ENCODE measurements around the gene GPR151. TPM values are rescaled to one million over a fixed set of nuclear protein-coding genes. Genes with fewer than 3 reads are reported as not detected.

Gene GPR151
- total and polyA plus RNA-seq, 2 donors, result under 0.01 to 0.07 TPM

DNA sequence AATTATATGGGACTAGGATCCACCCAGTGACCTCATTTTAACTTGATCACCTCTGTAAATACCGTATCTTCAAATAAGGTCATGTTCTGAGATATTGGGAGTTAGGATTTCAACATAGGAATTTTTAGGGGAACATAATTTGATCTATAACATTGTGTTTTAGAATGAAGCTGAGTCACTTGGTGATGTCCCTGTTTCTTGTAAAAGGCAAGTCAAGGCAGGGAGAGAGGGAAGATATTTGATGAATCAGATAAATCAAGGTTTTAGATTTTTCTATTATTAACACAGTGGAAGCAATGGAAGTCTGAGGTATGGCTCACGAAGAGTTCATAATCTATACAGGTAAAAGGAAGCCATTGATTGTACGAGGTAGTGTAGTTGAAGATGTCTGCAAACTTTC, 11.8 kb upstream of the GPR151 start:
- H3K27ac ChIP-seq (ENCODE audit: low read depth in 1 of 2, low read length in 1 of 2), result no peak overlapping the region
- 94% methylated on average over 3 of the region's 3 CpGs for WGBS
- no peak for DNase-seq (ENCODE audit: low read depth in 6 of 9, low spot score in 9 of 9)
- no peaks in the 10 kb centered on the region for H3K36me3 ChIP-seq (ENCODE audit: control insufficient read depth in 2 of 2, insufficient read depth in 2 of 2, low read length in 1 of 2)
- H3K9me3 ChIP-seq (ENCODE audit: control insufficient read depth in 2 of 2, insufficient read depth in 1 of 2, low read length in 1 of 2), result no peaks in the 10 kb centered on the region
- H3K27me3 ChIP-seq (ENCODE audit: control insufficient read depth in 2 of 2, insufficient read depth in 1 of 2, low read length in 1 of 2), result peaks cover 0 to 2% of the 10 kb centered on the region in 2 donors
- no peaks in the 10 kb centered on the region for H3K4me1 ChIP-seq (ENCODE audit: control insufficient read depth in 2 of 2, insufficient read depth in 2 of 2, low read length in 2 of 2)
- no peak overlapping the region for H3K4me3 ChIP-seq (ENCODE audit: low read length in 2 of 2)

DNA sequence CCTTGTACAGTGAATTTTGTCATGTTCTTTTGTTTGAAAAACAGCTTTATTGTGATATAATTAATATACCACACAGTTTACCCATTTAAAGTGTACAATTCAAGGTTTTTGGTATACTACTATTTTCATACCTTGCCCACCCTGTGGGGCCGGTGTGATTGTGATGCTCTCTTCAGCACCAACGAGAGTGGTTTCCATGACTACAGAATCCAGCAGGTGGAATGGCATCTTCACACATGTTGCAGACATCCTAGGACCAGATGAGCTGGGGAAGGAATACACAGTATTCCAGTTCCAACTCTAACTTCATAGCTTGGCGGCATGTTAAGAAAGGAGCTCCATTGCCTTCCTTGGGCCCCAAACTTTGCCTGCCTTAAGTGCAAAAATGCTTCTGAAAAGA, 7.7 kb upstream of the GPR151 start:
- no peaks in the 10 kb centered on the region for H3K36me3 ChIP-seq (ENCODE audit: control insufficient read depth in 2 of 2, insufficient read depth in 2 of 2, low read length in 1 of 2)
- H3K9me3 ChIP-seq (ENCODE audit: control insufficient read depth in 2 of 2, insufficient read depth in 1 of 2, low read length in 1 of 2), result no peaks in the 10 kb centered on the region
- H3K4me1 ChIP-seq (ENCODE audit: control insufficient read depth in 2 of 2, insufficient read depth in 2 of 2, low read length in 2 of 2), result no peaks in the 10 kb centered on the region
- 92% methylated on average over 3 of the region's 3 CpGs for WGBS
- H3K4me3 ChIP-seq (ENCODE audit: low read length in 2 of 2), result no peak overlapping the region
- peaks cover 0 to 2% of the 10 kb centered on the region in 2 donors for H3K27me3 ChIP-seq (ENCODE audit: control insufficient read depth in 2 of 2, insufficient read depth in 1 of 2, low read length in 1 of 2)
- DNase-seq (ENCODE audit: low read depth in 6 of 9, low spot score in 9 of 9), result no peak
- no peak overlapping the region for H3K27ac ChIP-seq (ENCODE audit: low read depth in 1 of 2, low read length in 1 of 2)

DNA sequence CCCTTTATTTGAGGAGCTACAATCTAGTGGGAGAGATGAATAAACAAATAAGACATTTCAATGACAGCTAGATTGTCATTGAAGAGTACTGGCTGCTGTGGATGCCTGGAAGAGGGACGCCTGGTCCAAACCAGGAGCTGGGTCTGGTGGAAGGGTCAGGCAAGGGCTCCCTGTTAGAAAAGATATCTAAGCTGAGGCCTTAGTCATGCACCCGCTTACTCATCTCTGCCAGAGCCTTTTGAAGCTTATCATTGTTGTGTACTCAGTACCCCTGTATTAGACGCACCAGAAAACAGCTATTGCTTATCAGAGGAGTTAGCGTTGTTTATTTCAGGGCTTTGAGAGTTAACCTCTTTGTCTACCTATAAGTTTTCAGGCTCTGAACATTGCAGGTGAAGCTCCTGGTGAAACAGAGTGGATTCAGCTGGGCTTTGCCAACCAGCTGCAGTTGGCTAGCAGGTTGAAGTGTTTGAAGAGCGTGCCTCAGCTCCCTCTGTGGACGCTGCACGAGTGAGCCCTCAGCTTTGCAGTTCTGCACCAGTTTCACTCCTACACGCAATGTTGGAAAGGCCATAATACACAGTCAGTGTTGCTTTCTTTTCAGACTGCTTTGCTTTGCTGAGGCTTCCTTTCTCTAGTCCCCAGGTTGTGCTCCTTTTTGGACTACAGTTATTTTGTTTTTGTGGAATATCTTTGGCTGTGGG, 5.6 kb upstream of the GPR151 start:
- no peaks in the 10 kb centered on the region for H3K36me3 ChIP-seq (ENCODE audit: control insufficient read depth in 2 of 2, insufficient read depth in 2 of 2, low read length in 1 of 2)
- H3K4me3 ChIP-seq (ENCODE audit: low read length in 2 of 2), result no peak overlapping the region
- no peak for DNase-seq (ENCODE audit: low read depth in 6 of 9, low spot score in 9 of 9)
- peaks cover 0 to 2% of the 10 kb centered on the region in 2 donors for H3K27me3 ChIP-seq (ENCODE audit: control insufficient read depth in 2 of 2, insufficient read depth in 1 of 2, low read length in 1 of 2)
- 82% methylated on average over 8 of the region's 8 CpGs for WGBS
- no peak overlapping the region for H3K27ac ChIP-seq (ENCODE audit: low read depth in 1 of 2, low read length in 1 of 2)
- no peaks in the 10 kb centered on the region for H3K9me3 ChIP-seq (ENCODE audit: control insufficient read depth in 2 of 2, insufficient read depth in 1 of 2, low read length in 1 of 2)
- H3K4me1 ChIP-seq (ENCODE audit: control insufficient read depth in 2 of 2, insufficient read depth in 2 of 2, low read length in 2 of 2), result no peaks in the 10 kb centered on the region

DNA sequence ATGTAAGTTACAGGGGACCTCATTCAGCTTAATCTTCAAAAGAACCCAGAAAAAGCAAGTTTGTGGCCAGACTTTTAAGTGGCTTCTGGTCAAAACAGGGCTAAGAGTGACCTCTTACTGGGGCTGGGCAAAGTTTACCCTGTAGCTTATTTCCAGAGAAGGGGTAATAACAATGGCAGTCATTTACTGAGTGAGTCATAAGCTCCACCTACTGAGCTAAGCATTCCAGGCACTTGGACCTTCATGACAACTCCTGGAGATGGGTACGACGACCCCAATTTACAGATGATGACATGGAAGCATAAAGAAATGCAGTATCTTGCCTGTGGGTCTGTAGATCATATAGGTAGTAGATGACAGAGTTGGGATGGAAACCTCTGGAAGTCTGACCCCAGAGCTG, 4.7 kb upstream of the GPR151 start:
- no peak for DNase-seq (ENCODE audit: low read depth in 6 of 9, low spot score in 9 of 9)

DNA sequence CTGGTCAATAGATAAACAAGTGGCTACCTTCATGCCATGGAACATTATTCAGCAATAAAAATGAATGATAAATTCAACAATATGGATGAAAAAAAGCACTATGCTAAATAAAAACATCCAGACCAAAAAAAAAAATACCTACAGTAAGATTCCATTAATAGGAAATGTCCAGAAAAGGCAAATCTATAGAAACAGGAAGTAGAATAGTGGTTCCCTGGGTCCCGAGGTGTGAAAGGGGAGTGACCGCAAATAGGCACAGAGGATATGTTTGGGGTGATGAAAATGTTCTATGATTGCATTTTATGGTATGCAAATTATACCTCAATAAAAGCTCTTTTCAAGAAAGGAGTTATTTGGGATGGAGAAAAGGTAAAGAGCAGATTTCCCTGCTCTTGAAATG, 3.6 kb upstream of the GPR151 start:
- H3K36me3 ChIP-seq (ENCODE audit: control insufficient read depth in 2 of 2, insufficient read depth in 2 of 2, low read length in 1 of 2), result no peaks in the 10 kb centered on the region
- no peak for DNase-seq (ENCODE audit: low read depth in 6 of 9, low spot score in 9 of 9)
- no peaks in the 10 kb centered on the region for H3K9me3 ChIP-seq (ENCODE audit: control insufficient read depth in 2 of 2, insufficient read depth in 1 of 2, low read length in 1 of 2)
- H3K4me1 ChIP-seq (ENCODE audit: control insufficient read depth in 2 of 2, insufficient read depth in 2 of 2, low read length in 2 of 2), result no peaks in the 10 kb centered on the region
- H3K27me3 ChIP-seq (ENCODE audit: control insufficient read depth in 2 of 2, insufficient read depth in 1 of 2, low read length in 1 of 2), result peaks cover 0 to 2% of the 10 kb centered on the region in 2 donors
- 53% methylated on average over 2 of the region's 2 CpGs for WGBS
- H3K4me3 ChIP-seq (ENCODE audit: low read length in 2 of 2), result no peak overlapping the region
- H3K27ac ChIP-seq (ENCODE audit: low read depth in 1 of 2, low read length in 1 of 2), result no peak overlapping the region

More for the DNA sequence above, 4.7 kb upstream of the GPR151 start:
- Histone ChIP-seq H3K4me3 (ENCODE audit: low read length in 2 of 2) (no peak overlapping the region), H3K36me3 (ENCODE audit: control insufficient read depth in 2 of 2, insufficient read depth in 2 of 2, low read length in 1 of 2) (no peaks in the 10 kb centered on the region), H3K4me1 (ENCODE audit: control insufficient read depth in 2 of 2, insufficient read depth in 2 of 2, low read length in 2 of 2) (no peaks in the 10 kb centered on the region), H3K27ac (ENCODE audit: low read depth in 1 of 2, low read length in 1 of 2) (no peak overlapping the region), H3K9me3 (ENCODE audit: control insufficient read depth in 2 of 2, insufficient read depth in 1 of 2, low read length in 1 of 2) (no peaks in the 10 kb centered on the region), H3K27me3 (ENCODE audit: control insufficient read depth in 2 of 2, insufficient read depth in 1 of 2, low read length in 1 of 2) (peaks cover 0 to 2% of the 10 kb centered on the region in 2 donors)
- 96% methylated on average over 2 of the region's 2 CpGs for WGBS

DNA sequence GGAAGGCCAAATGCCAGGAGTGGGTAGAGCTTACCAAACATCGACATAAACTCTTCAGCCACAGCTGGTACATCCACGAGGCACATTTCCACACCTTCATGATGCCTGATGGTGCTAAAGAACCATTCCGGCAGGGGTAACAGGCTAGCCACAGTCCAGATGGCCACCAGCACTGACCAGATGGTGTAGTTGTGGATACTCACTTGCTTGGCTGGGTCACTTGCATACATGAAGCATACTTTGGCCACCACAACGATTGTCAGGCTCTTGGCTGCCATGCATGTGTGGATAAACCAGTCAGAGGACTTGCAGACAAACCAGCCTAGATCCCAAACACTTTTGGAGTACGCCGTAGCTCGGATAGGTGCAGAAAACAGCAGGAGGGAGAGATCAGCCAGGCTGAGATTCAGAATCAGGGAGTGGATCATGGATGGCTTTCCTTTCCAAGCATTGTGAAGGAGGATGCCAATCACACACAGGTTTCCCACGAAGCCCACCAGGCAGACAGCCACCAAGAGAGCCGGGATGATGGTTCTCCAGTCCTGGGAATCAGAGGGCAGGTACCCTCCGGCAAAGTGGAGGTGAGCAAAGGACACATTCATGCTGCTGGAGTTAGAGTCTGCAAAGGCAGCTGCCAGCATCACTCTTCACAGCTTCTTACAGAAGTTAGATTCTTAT, 378 bp downstream of the GPR151 start:
- H3K36me3 ChIP-seq (ENCODE audit: control insufficient read depth in 2 of 2, insufficient read depth in 2 of 2, low read length in 1 of 2), result peaks cover under 1 to 18% of the 10 kb centered on the region in 2 donors
- H3K9me3 ChIP-seq (ENCODE audit: control insufficient read depth in 2 of 2, insufficient read depth in 1 of 2, low read length in 1 of 2), result no peaks in the 10 kb centered on the region
- no peak overlapping the region for H3K4me3 ChIP-seq (ENCODE audit: low read length in 2 of 2)
- no peak for DNase-seq (ENCODE audit: low read depth in 6 of 9, low spot score in 9 of 9)
- 92% methylated on average over 10 of the region's 10 CpGs for WGBS
- no peaks in the 10 kb centered on the region for H3K27me3 ChIP-seq (ENCODE audit: control insufficient read depth in 2 of 2, insufficient read depth in 1 of 2, low read length in 1 of 2)
- no peak overlapping the region for H3K27ac ChIP-seq (ENCODE audit: low read depth in 1 of 2, low read length in 1 of 2)
- H3K4me1 ChIP-seq (ENCODE audit: control insufficient read depth in 2 of 2, insufficient read depth in 2 of 2, low read length in 2 of 2), result no peaks in the 10 kb centered on the region

DNA sequence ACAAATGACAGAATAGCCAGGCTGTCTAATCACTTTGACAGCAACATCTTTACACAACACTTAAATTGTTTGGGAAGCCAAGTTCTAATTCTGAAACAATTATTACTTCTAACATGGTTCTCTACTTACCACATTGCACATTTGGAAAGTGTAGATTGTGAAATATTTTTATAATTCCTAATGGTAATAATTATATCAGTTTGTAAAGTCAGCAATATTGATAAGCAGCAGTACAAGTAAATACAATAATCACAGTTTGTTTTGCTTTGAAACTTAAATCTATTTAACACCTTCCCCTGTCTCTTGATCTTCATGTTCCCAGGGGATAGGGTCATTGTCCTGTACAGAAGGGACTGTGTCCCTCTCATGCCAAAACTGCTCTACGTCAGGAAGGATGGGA, 1.4 kb downstream of the GPR151 start:
- no peak overlapping the region for H3K27ac ChIP-seq (ENCODE audit: low read depth in 1 of 2, low read length in 1 of 2)
- H3K4me1 ChIP-seq (ENCODE audit: control insufficient read depth in 2 of 2, insufficient read depth in 2 of 2, low read length in 2 of 2), result no peaks in the 10 kb centered on the region
- H3K9me3 ChIP-seq (ENCODE audit: control insufficient read depth in 2 of 2, insufficient read depth in 1 of 2, low read length in 1 of 2), result no peaks in the 10 kb centered on the region
- peaks cover 10 to 29% of the 10 kb centered on the region in 2 donors for H3K36me3 ChIP-seq (ENCODE audit: control insufficient read depth in 2 of 2, insufficient read depth in 2 of 2, low read length in 1 of 2)
- no peaks in the 10 kb centered on the region for H3K27me3 ChIP-seq (ENCODE audit: control insufficient read depth in 2 of 2, insufficient read depth in 1 of 2, low read length in 1 of 2)
- 98% methylated on average over 1 of the region's 1 CpG for WGBS
- no peak for DNase-seq (ENCODE audit: low read depth in 6 of 9, low spot score in 9 of 9)
- H3K4me3 ChIP-seq (ENCODE audit: low read length in 2 of 2), result no peak overlapping the region

DNA sequence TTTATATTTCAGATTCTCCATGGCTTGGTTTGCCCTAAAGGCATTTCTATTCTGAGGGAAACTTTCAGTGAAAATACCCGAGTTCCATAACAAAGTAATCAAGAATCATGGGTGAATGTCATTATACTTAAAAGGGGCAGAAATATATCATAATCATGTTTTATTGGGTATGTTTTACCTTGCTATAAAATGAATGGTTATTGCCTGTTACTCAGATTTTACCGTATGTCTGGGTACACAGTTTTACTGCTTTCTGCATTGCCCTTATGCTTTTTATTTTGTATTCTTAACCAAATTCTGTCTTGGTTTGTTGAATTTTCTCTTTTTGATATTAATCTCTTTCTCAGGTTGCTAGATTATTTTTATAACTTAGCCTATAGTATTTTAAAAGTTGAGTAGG, 2.5 kb downstream of the GPR151 start:
- H3K27ac ChIP-seq (ENCODE audit: low read depth in 1 of 2, low read length in 1 of 2), result no peak overlapping the region
- H3K4me3 ChIP-seq (ENCODE audit: low read length in 2 of 2), result no peak overlapping the region
- H3K27me3 ChIP-seq (ENCODE audit: control insufficient read depth in 2 of 2, insufficient read depth in 1 of 2, low read length in 1 of 2), result no peaks in the 10 kb centered on the region
- peaks cover 10 to 37% of the 10 kb centered on the region in 2 donors for H3K36me3 ChIP-seq (ENCODE audit: control insufficient read depth in 2 of 2, insufficient read depth in 2 of 2, low read length in 1 of 2)
- no peaks in the 10 kb centered on the region for H3K4me1 ChIP-seq (ENCODE audit: control insufficient read depth in 2 of 2, insufficient read depth in 2 of 2, low read length in 2 of 2)
- H3K9me3 ChIP-seq (ENCODE audit: control insufficient read depth in 2 of 2, insufficient read depth in 1 of 2, low read length in 1 of 2), result no peaks in the 10 kb centered on the region
- DNase-seq (ENCODE audit: low read depth in 6 of 9, low spot score in 9 of 9), result no peak
- 97% methylated on average over 2 of the region's 2 CpGs for WGBS

DNA sequence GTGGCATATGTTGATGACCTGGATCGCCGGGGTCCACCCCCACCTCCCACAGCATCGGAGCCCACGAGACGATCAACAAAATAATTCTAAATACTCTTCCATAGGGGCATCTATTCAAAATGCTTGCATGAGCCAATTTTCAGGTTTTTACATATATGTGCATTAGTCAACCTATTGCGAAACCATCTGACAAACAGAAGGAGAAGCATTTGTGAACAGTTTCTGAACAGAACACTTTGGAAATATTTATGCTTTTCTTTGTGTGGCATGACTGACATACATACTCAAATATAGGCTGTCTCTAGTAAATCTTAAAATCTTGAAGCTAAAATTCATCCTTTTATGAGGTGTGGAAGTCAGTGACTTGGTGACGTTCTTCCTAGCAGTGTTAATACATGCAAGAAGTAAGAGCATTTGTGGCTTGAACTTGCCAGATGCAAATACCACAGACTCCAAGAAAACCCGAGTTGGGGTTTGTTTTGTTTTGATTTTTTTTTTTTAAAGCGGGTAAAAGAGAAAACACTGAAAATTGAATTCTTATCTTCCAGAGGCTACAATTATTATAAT, 5.3 kb downstream of the GPR151 start:
- Histone ChIP-seq H3K4me1 (ENCODE audit: control insufficient read depth in 2 of 2, insufficient read depth in 2 of 2, low read length in 2 of 2) (no peaks in the 10 kb centered on the region), H3K9me3 (ENCODE audit: control insufficient read depth in 2 of 2, insufficient read depth in 1 of 2, low read length in 1 of 2) (no peaks in the 10 kb centered on the region), H3K27me3 (ENCODE audit: control insufficient read depth in 2 of 2, insufficient read depth in 1 of 2, low read length in 1 of 2) (no peaks in the 10 kb centered on the region), H3K27ac (ENCODE audit: low read depth in 1 of 2, low read length in 1 of 2) (no peak overlapping the region), H3K4me3 (ENCODE audit: low read length in 2 of 2) (no peak overlapping the region), H3K36me3 (ENCODE audit: control insufficient read depth in 2 of 2, insufficient read depth in 2 of 2, low read length in 1 of 2) (peaks cover 10 to 57% of the 10 kb centered on the region in 2 donors)
- 96% methylated on average over 9 of the region's 9 CpGs for WGBS
- DNase-seq (ENCODE audit: low read depth in 6 of 9, low spot score in 9 of 9), result no peak
